Measurements from ENCODE around the gene HOXD9. TPM values are rescaled to one million over a fixed set of nuclear protein-coding genes. Genes with fewer than 3 reads are reported as not detected.
A peak's percentile ranks its signal among the peaks of the same experiment; 100 is the strongest.

Gene HOXD9
- total and polyA plus RNA-seq, 7 donors = 0.46 to 27.1 (median 10.6) TPM

- peak; percentile 41 to 54 (median 46) for TF ChIP-seq CTCF (IDR thresholded peaks at IDR 0.05)
- TF ChIP-seq EP300 (IDR thresholded peaks at IDR 0.05) = no peak
- TF ChIP-seq POLR2AphosphoS5 (IDR thresholded peaks at IDR 0.05) = peak in 2 of 4 donors; percentile 37 to 53
- TF ChIP-seq POLR2A (IDR thresholded peaks at IDR 0.05) = no peak
- H3K27me3 ChIP-seq = peaks cover 36 to 95% (median 44%) of the 10 kb centered on the region in 3 donors
- peaks cover 0 to 8% (median 0%) of the 10 kb centered on the region in 4 donors for H3K9me3 ChIP-seq
- intact Hi-C loops (cut with DNase I) = loop anchor here (2.0 to 5.0 kb wide), 2 partner anchors 719 to 974 kb away; no protein-coding TSS in a partner anchor
- peaks cover 0 to 50% (median 43%) of the 10 kb centered on the region in 4 donors for H3K4me1 ChIP-seq
- WGBS, 2 donors = 4 to 5% methylated on average over 46 of the region's 46 CpGs
- H3K36me3 ChIP-seq = no peaks in the 10 kb centered on the region
- H3K27ac ChIP-seq = peak overlapping the region in 3 of 4 donors; percentile 92 to 96 (median 94)
- H3K4me3 ChIP-seq = peak overlapping the region; percentile 29 to 54 (median 50)
- peak; percentile 82 for DNase-seq
These were observed 36.4 kb upstream of the HOXD9 start for GRCh38 chr2:176085861-176086771.

GRCh38 chr2:176087330-176088047, 35.0 kb upstream of the HOXD9 start:
- Histone ChIP-seq H3K4me1 (peaks cover 0 to 55% (median 51%) of the 10 kb centered on the region in 4 donors), H3K27ac (peak overlapping the region in 3 of 4 donors; percentile 92 to 96 (median 94)), H3K4me3 (peak overlapping the region; percentile 24 to 51 (median 38)), H3K36me3 (no peaks in the 10 kb centered on the region), H3K27me3 (peaks cover 23 to 94% (median 30%) of the 10 kb centered on the region in 3 donors), H3K9me3 (peaks cover 0 to 5% (median 0%) of the 10 kb centered on the region in 4 donors)
- 29 to 40% methylated on average over 29 of the region's 29 CpGs for WGBS, 2 donors
- no peak for TF ChIP-seq POLR2A (IDR thresholded peaks at IDR 0.05)
- no peak for TF ChIP-seq EP300 (IDR thresholded peaks at IDR 0.05)
- TF ChIP-seq POLR2AphosphoS5 (IDR thresholded peaks at IDR 0.05) = no peak
- no peak for TF ChIP-seq CTCF (IDR thresholded peaks at IDR 0.05)
- intact Hi-C loops (cut with DNase I) = loop anchor here (2.0 to 5.0 kb wide), 2 partner anchors 721 to 975 kb away; no protein-coding TSS in a partner anchor
- DNase-seq = no peak

GRCh38 chr2:176088048-176088936, 34.2 kb upstream of the HOXD9 start:
- TF ChIP-seq CTCF (IDR thresholded peaks at IDR 0.05) (peak; percentile 77 to 83 (median 80)), POLR2AphosphoS5 (IDR thresholded peaks at IDR 0.05) (peak in 3 of 4 donors; percentile 34 to 41 (median 36)), EP300 (IDR thresholded peaks at IDR 0.05) (no peak)
- no peak for DNase-seq
- peaks cover 0 to 55% (median 51%) of the 10 kb centered on the region in 4 donors for H3K4me1 ChIP-seq
- WGBS, 2 donors = 4 to 6% methylated on average over 49 of the region's 49 CpGs
- H3K36me3 ChIP-seq = no peaks in the 10 kb centered on the region
- H3K9me3 ChIP-seq = peaks cover 0 to 3% (median 0%) of the 10 kb centered on the region in 4 donors
- peak overlapping the region; percentile 24 to 51 (median 38) for H3K4me3 ChIP-seq
- peak overlapping the region in 3 of 4 donors; percentile 92 to 96 (median 94) for H3K27ac ChIP-seq
- intact Hi-C loops (cut with DNase I) = loop anchor here (5.0 kb wide), 1 partner anchor 976 kb away; no protein-coding TSS in a partner anchor
- peaks cover 22 to 94% (median 22%) of the 10 kb centered on the region in 3 donors for H3K27me3 ChIP-seq
